AG04449 (cell line): ENCODE data around the gene AP5Z1.

ENCODE experiments used
- CTCF ChIA-PET: fragments of 350-600 bp; formaldehyde crosslinking; extraction: SDS; loops from one replicate; lab custom pipeline; 2021; ENCODE audit warnings: antibody characterized with exemption; lab: Yijun Ruan, JAX
- POLR2A ChIA-PET: fragments of 400-600, 350-600 bp; formaldehyde crosslinking; extraction: SDS; loops from one replicate; lab custom pipeline; 2020; ENCODE audit warnings: antibody characterized with exemption, inconsistent platforms; lab: Yijun Ruan, JAX
- DNase-seq: peaks from one replicate; pipeline ENCODE4 v3.0.0-alpha.2; 2010; ENCODE audit warnings: low read depth, low spot score
- H3K4me3 ChIP-seq: 2 replicates; pipeline ENCODE4 v1.5.1; 2011; ENCODE audit warnings: low read depth, mild to moderate bottlenecking, control low read depth, low read length
- TF ChIP-seq, protein P1 (sequence below): IDR thresholded peaks from one replicate; pipeline ENCODE4 v1.5.1; 2011; ENCODE audit warnings: mild to moderate bottlenecking, moderate library complexity, low read length, control low read depth, inconsistent platforms; ENCODE audit not compliant: insufficient read depth; ENCODE audit errors: missing control alignments

The AP5Z1 gene, protein sequence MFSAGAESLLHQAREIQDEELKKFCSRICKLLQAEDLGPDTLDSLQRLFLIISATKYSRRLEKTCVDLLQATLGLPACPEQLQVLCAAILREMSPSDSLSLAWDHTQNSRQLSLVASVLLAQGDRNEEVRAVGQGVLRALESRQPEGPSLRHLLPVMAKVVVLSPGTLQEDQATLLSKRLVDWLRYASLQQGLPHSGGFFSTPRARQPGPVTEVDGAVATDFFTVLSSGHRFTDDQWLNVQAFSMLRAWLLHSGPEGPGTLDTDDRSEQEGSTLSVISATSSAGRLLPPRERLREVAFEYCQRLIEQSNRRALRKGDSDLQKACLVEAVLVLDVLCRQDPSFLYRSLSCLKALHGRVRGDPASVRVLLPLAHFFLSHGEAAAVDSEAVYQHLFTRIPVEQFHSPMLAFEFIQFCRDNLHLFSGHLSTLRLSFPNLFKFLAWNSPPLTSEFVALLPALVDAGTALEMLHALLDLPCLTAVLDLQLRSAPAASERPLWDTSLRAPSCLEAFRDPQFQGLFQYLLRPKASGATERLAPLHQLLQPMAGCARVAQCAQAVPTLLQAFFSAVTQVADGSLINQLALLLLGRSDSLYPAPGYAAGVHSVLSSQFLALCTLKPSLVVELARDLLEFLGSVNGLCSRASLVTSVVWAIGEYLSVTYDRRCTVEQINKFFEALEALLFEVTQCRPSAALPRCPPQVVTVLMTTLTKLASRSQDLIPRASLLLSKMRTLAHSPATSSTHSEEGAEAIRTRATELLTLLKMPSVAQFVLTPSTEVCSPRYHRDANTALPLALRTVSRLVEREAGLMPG

DNA sequence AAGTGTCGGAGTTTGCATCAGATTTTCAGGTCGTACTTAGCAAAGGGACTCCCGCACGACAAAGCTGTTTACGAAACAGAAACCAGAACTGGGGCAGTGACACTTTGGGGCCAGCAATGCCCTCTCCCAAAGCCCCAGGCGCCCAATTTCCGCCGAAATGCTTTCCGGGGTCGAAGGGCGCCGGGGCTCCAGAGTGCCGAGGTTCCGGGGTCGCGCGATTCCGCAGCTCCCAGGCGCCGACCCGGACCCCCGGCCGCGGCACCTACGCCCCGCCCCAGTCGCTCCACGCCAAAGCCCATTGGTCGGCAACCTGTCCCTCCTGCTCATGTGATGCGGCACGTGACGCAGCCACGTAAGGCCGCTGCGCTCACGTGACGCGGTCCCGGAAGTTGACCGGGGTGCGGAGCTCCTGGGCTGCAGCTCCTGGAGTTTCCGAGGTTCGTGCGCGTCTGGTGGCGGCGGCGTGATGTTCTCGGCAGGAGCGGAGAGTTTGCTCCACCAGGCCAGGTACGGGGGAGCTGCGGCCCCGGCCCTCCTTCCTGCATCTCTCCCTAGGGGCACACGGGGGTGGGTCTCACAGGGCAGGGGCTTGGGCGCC lies at the start of gene AP5Z1:
AP5Z1 (plus strand) TSS at position 374 of the 598 bp plus-strand sequence; CDS start at position 467, 93 bp downstream.
- peak within 1 kb of the TSS; percentile 98 for H3K4me3 ChIP-seq
- POLR2A ChIA-PET = interaction anchor here (0.8 to 2.6 kb wide), 9 partner anchors 9 to 143 kb away, joined by 3 to 13 read pairs (median 7); no protein-coding TSS in a partner anchor
- peak; percentile 76 for DNase-seq
- TF ChIP-seq, protein P1, sequence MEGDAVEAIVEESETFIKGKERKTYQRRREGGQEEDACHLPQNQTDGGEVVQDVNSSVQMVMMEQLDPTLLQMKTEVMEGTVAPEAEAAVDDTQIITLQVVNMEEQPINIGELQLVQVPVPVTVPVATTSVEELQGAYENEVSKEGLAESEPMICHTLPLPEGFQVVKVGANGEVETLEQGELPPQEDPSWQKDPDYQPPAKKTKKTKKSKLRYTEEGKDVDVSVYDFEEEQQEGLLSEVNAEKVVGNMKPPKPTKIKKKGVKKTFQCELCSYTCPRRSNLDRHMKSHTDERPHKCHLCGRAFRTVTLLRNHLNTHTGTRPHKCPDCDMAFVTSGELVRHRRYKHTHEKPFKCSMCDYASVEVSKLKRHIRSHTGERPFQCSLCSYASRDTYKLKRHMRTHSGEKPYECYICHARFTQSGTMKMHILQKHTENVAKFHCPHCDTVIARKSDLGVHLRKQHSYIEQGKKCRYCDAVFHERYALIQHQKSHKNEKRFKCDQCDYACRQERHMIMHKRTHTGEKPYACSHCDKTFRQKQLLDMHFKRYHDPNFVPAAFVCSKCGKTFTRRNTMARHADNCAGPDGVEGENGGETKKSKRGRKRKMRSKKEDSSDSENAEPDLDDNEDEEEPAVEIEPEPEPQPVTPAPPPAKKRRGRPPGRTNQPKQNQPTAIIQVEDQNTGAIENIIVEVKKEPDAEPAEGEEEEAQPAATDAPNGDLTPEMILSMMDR = no peak
- CTCF ChIA-PET = interaction anchor here (0.6 to 4.9 kb wide), 6 partner anchors 17 to 644 kb away, joined by 3 to 36 read pairs (median 6); no protein-coding TSS in a partner anchor

DNA sequence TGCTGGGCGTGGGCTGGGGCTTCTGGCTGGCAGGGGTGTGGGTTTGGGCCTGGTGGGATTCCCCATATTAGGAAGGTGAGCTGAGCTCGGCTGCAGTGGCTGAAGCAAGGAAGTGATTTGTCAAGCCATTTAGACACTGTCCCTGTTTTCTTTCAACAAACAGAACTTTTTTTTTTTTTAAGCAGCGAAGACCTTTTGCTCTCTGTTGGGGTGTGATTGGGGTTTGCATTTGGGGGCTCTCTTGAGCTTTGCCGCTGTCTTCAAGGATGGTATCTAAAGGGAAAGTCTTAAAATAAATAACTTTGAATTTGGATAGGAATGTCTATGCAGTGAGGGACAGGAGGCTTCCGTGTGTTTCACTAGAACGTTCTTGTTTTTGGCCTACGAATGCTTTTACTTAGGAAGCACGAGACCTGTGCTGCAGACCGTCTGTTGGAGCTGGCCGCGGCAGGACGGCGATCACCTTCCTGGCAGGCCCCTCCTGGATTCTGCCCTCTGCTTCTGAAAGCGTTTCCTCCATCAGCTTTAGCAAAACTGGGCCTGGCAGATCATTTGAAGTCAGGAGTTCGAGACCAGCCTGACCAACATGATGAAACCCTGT lies 49.5 kb upstream of the AP5Z1 start:
- POLR2A ChIA-PET = interaction anchor here (1.1 kb wide), 1 partner anchor 36 kb away, joined by 3 read pairs; no protein-coding TSS in a partner anchor
- CTCF ChIA-PET = interaction anchor here (0.7 to 1.0 kb wide), 3 partner anchors 13 to 41 kb away, joined by 3 read pairs; no protein-coding TSS in a partner anchor
- TF ChIP-seq, protein P1 = no peak
- peak overlapping the region; percentile 50 for H3K4me3 ChIP-seq
- DNase-seq = no peak

DNA sequence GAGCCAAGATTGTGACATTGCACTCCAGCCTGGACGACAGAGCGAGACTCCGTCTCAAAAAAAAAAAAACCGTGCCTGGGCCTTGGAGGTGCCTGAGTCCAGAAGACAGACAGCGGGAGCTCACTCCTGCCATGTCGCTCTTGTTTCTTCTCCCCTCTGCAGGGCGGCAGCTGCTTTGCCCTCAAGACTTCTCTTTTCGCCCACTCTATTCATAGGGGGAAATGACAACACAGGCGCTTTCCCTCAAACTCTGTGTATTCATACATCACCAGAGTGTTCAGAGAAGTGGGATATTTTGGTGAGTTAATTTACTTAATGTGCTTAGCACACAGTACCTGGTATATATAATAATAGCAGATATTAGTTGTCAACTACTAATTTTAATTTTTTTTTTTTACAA lies 48.9 kb upstream of the AP5Z1 start:
- ChIA-PET CTCF (interaction anchor here (1.0 kb wide), 1 partner anchor 28 kb away, joined by 3 read pairs; no protein-coding TSS in a partner anchor), POLR2A (interaction anchor here (1.1 kb wide), 1 partner anchor 37 kb away, joined by 3 read pairs; no protein-coding TSS in a partner anchor)
- TF ChIP-seq, protein P1 = no peak
- H3K4me3 ChIP-seq = no peak overlapping the region
- no peak for DNase-seq

DNA sequence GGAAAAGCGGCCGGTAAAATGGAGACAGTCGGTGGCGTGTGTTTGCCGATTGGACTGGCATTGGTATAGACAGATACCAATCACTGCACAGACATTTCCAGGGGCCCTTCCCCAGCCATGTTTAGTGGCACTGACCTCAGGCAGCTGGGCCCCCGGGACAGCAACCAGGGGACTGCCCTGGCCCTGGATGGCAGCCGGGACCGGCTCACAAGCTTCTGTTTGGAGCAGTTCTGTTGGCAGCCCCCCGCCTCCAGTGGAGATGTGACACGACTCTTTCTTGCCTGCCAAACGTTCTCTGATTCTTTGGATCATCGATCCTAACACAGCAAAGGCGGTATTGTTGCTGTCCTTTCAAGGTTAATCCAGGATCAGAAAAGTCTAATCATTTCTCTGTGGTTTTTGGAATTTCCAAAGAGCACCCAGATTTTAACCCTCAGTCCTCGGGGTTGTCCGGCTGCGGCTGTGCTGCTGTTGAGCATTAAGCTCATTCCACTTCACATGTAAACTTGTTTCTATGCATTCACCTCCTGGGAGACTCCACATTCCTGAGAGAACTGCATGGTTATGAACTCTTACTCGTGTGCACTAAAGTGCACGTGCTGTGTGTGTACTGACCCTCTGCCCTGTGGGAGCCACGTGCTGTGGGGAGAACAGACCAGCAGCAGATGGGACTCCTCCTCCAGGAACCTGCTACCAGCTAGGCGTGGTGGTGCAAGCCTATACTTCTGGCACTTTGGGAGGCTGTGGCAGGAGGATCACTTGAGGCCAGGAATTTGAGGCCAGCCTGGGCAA lies 47.3 kb upstream of the AP5Z1 start:
- ChIA-PET POLR2A (interaction anchor here (0.9 kb wide), 1 partner anchor 10 kb away, joined by 4 read pairs; no protein-coding TSS in a partner anchor), CTCF (no interaction called here)
- TF ChIP-seq, protein P1 = no peak
- no peak for DNase-seq
- no peak overlapping the region for H3K4me3 ChIP-seq

DNA sequence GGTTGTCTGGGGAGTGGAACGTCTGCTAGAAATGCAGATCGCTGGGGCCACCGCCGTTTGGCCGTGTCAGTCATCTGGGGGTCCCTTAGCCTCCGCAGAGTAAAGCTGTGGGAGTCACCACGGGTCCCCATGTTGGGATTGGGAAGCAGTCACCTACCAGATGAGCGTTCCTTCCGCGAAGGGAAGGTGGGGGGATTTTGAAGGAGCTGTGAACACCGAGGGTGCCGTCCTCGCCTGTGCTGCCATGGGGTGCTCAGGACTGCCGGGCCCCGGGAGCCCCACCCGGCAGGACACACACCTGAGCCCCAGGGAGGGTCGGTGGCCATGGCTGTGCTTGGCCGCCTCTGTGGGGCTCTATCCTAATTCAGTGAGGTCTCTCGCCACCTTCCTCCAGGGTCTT lies 46.2 kb upstream of the AP5Z1 start:
- no peak for DNase-seq
- CTCF ChIA-PET = interaction anchor here (1.2 kb wide), 1 partner anchor 8 kb away, joined by 3 read pairs; no protein-coding TSS in a partner anchor
- TF ChIP-seq, protein P1 = no peak
- no peak overlapping the region for H3K4me3 ChIP-seq
- POLR2A ChIA-PET = interaction anchor here (1.4 kb wide), 1 partner anchor 15 kb away, joined by 3 read pairs; no protein-coding TSS in a partner anchor
